ENCODE measurements around the gene GNAQ.
"Not testable (repeated sequence)": the region's sequence is repeated elsewhere in the genome, so short reads cannot be mapped to it uniquely, and the experiment has no call there.

The GNAQ gene

GRCh38 chr9:77879437-77879943 lies 152.1 kb downstream of the GNAQ start:
- H2BK5ac ChIP-seq (ENCODE audit: low read depth, low read length, poor library complexity), result no peak overlapping the region
- H2BK12ac ChIP-seq (ENCODE audit: low read length), result no peak overlapping the region
- peaks cover 28 to 36% of the 10 kb centered on the region in 2 experiments for H3K4me1 ChIP-seq (ENCODE audit: control insufficient read depth in 1 of 2, insufficient read depth in 2 of 2, low read length in 2 of 2)
- no peak overlapping the region for H3K4me3 ChIP-seq (ENCODE audit: low read depth, low read length)
- peaks cover 29% of the 10 kb centered on the region for H3K79me1 ChIP-seq (ENCODE audit: low read length)
- H4K91ac ChIP-seq (ENCODE audit: low read depth, low read length), result no peak overlapping the region
- no peak overlapping the region for H3K23ac ChIP-seq (ENCODE audit: low read length)
- no peak overlapping the region for H2AFZ ChIP-seq (ENCODE audit: insufficient read depth, low read length, poor library complexity)
- no peaks in the 10 kb centered on the region for H3K9me3 ChIP-seq (ENCODE audit: insufficient read depth, low read depth, low read length)
- no peak overlapping the region for H4K8ac ChIP-seq (ENCODE audit: low read depth, low read length)
- peak overlapping the region; percentile 49 for H3K4me2 ChIP-seq (ENCODE audit: low read length)
- peak; percentile 70 to 80 for DNase-seq
- no peak overlapping the region for H2BK120ac ChIP-seq (ENCODE audit: insufficient read depth, low read length, poor library complexity)
- no peaks in the 10 kb centered on the region for H3K36me3 ChIP-seq (ENCODE audit: control insufficient read depth in 1 of 2, insufficient read depth in 2 of 2, low read length in 2 of 2)
- H3K27ac ChIP-seq (ENCODE audit: low read depth, low read length), result peak overlapping the region; percentile 95
- H3K27me3 ChIP-seq (ENCODE audit: insufficient read depth, low read length), result no peaks in the 10 kb centered on the region
- H2AK5ac ChIP-seq (ENCODE audit: low read length), result no peak overlapping the region
- H3K14ac ChIP-seq (ENCODE audit: low read length), result no peak overlapping the region
- H4K12ac ChIP-seq (ENCODE audit: low read depth, low read length), result no peak overlapping the region
- no peak overlapping the region for H3K9ac ChIP-seq (ENCODE audit: low read length)
- H3K4ac ChIP-seq (ENCODE audit: low read depth, low read length), result no peak overlapping the region
- no CpG with 5 or more reads among the region's 8 CpGs for WGBS (ENCODE audit: extremely low coverage, insufficient coverage, insufficient read length)
- H3K18ac ChIP-seq (ENCODE audit: low read length), result no peak overlapping the region
- H3K79me2 ChIP-seq (ENCODE audit: control insufficient read depth, insufficient read depth, low read length, poor library complexity), result peaks cover 2% of the 10 kb centered on the region

GRCh38 chr9:77878793-77879192 lies 152.8 kb downstream of the GNAQ start:
- Histone ChIP-seq H3K4me1 (ENCODE audit: control insufficient read depth in 1 of 2, insufficient read depth in 2 of 2, low read length in 2 of 2) (peaks cover 26 to 36% of the 10 kb centered on the region in 2 experiments), H3K79me1 (ENCODE audit: low read length) (peaks cover 25% of the 10 kb centered on the region), H3K27ac (ENCODE audit: low read depth, low read length) (peak overlapping the region; percentile 95), H2BK5ac (ENCODE audit: low read depth, low read length, poor library complexity) (peak overlapping the region; percentile 84), H3K18ac (ENCODE audit: low read length) (peak overlapping the region; percentile 78), H4K91ac (ENCODE audit: low read depth, low read length) (peak overlapping the region; percentile 61), H3K14ac (ENCODE audit: low read length) (peak overlapping the region; percentile 84), H2BK120ac (ENCODE audit: insufficient read depth, low read length, poor library complexity) (peak overlapping the region; percentile 55), H4K8ac (ENCODE audit: low read depth, low read length) (peak overlapping the region; percentile 63), H3K4ac (ENCODE audit: low read depth, low read length) (peak overlapping the region; percentile 51), H2BK12ac (ENCODE audit: low read length) (peak overlapping the region; percentile 88)
- not testable (repeated sequence) for H4K12ac ChIP-seq (ENCODE audit: low read depth, low read length); H3K4me2 ChIP-seq (ENCODE audit: low read length); DNase-seq; H3K9me3 ChIP-seq (ENCODE audit: insufficient read depth, low read depth, low read length); H3K23ac ChIP-seq (ENCODE audit: low read length); H3K27me3 ChIP-seq (ENCODE audit: insufficient read depth, low read length); H3K9ac ChIP-seq (ENCODE audit: low read length); H3K79me2 ChIP-seq (ENCODE audit: control insufficient read depth, insufficient read depth, low read length, poor library complexity); H3K36me3 ChIP-seq (ENCODE audit: control insufficient read depth in 1 of 2, insufficient read depth in 2 of 2, low read length in 2 of 2); H2AFZ ChIP-seq (ENCODE audit: insufficient read depth, low read length, poor library complexity); H2AK5ac ChIP-seq (ENCODE audit: low read length); H3K4me3 ChIP-seq (ENCODE audit: low read depth, low read length)
- no CpG with 5 or more reads among the region's 5 CpGs for WGBS (ENCODE audit: extremely low coverage, insufficient coverage, insufficient read length)

- Histone ChIP-seq H2BK12ac (ENCODE audit: low read length) (peak overlapping the region; percentile 36), H2BK5ac (ENCODE audit: low read depth, low read length, poor library complexity) (no peak overlapping the region), H2BK120ac (ENCODE audit: insufficient read depth, low read length, poor library complexity) (peak overlapping the region; percentile 31), H3K27me3 (ENCODE audit: insufficient read depth, low read length) (no peaks in the 10 kb centered on the region), H4K8ac (ENCODE audit: low read depth, low read length) (no peak overlapping the region), H3K14ac (ENCODE audit: low read length) (no peak overlapping the region), H4K12ac (ENCODE audit: low read depth, low read length) (no peak overlapping the region), H4K91ac (ENCODE audit: low read depth, low read length) (no peak overlapping the region), H3K4me2 (ENCODE audit: low read length) (no peak overlapping the region), H3K4ac (ENCODE audit: low read depth, low read length) (no peak overlapping the region), H2AK5ac (ENCODE audit: low read length) (no peak overlapping the region), H3K36me3 (ENCODE audit: control insufficient read depth in 1 of 2, insufficient read depth in 2 of 2, low read length in 2 of 2) (no peaks in the 10 kb centered on the region), H2AFZ (ENCODE audit: insufficient read depth, low read length, poor library complexity) (no peak overlapping the region), H3K23ac (ENCODE audit: low read length) (no peak overlapping the region), H3K9me3 (ENCODE audit: insufficient read depth, low read depth, low read length) (no peaks in the 10 kb centered on the region), H3K79me2 (ENCODE audit: control insufficient read depth, insufficient read depth, low read length, poor library complexity) (peaks cover 2% of the 10 kb centered on the region), H3K79me1 (ENCODE audit: low read length) (peaks cover 21% of the 10 kb centered on the region), H3K18ac (ENCODE audit: low read length) (no peak overlapping the region), H3K27ac (ENCODE audit: low read depth, low read length) (peak overlapping the region; percentile 38), H3K4me3 (ENCODE audit: low read depth, low read length) (no peak overlapping the region), H3K4me1 (ENCODE audit: control insufficient read depth in 1 of 2, insufficient read depth in 2 of 2, low read length in 2 of 2) (peaks cover 25 to 30% of the 10 kb centered on the region in 2 experiments), H3K9ac (ENCODE audit: low read length) (no peak overlapping the region)
- no peak for DNase-seq
- no CpG with 5 or more reads among the region's 1 CpG for WGBS (ENCODE audit: extremely low coverage, insufficient coverage, insufficient read length)
These were observed 153.6 kb downstream of the GNAQ start for GRCh38 chr9:77877976-77878375.

GRCh38 chr9:77876590-77876989 lies 155.0 kb downstream of the GNAQ start:
- Histone ChIP-seq H3K36me3 (ENCODE audit: control insufficient read depth in 1 of 2, insufficient read depth in 2 of 2, low read length in 2 of 2) (no peaks in the 10 kb centered on the region), H3K9me3 (ENCODE audit: insufficient read depth, low read depth, low read length) (no peaks in the 10 kb centered on the region), H3K14ac (ENCODE audit: low read length) (no peak overlapping the region), H3K4me2 (ENCODE audit: low read length) (no peak overlapping the region), H4K91ac (ENCODE audit: low read depth, low read length) (no peak overlapping the region), H3K9ac (ENCODE audit: low read length) (no peak overlapping the region), H4K8ac (ENCODE audit: low read depth, low read length) (no peak overlapping the region), H3K27ac (ENCODE audit: low read depth, low read length) (peak overlapping the region; percentile 74), H3K18ac (ENCODE audit: low read length) (no peak overlapping the region), H2BK120ac (ENCODE audit: insufficient read depth, low read length, poor library complexity) (no peak overlapping the region), H2BK5ac (ENCODE audit: low read depth, low read length, poor library complexity) (no peak overlapping the region), H3K4me1 (ENCODE audit: control insufficient read depth in 1 of 2, insufficient read depth in 2 of 2, low read length in 2 of 2) (peaks cover 22 to 27% of the 10 kb centered on the region in 2 experiments), H3K4ac (ENCODE audit: low read depth, low read length) (no peak overlapping the region), H3K4me3 (ENCODE audit: low read depth, low read length) (no peak overlapping the region), H3K27me3 (ENCODE audit: insufficient read depth, low read length) (no peaks in the 10 kb centered on the region), H3K79me1 (ENCODE audit: low read length) (peaks cover 17% of the 10 kb centered on the region), H3K79me2 (ENCODE audit: control insufficient read depth, insufficient read depth, low read length, poor library complexity) (peaks cover 2% of the 10 kb centered on the region), H4K12ac (ENCODE audit: low read depth, low read length) (no peak overlapping the region), H2AFZ (ENCODE audit: insufficient read depth, low read length, poor library complexity) (no peak overlapping the region), H2AK5ac (ENCODE audit: low read length) (no peak overlapping the region), H2BK12ac (ENCODE audit: low read length) (no peak overlapping the region), H3K23ac (ENCODE audit: low read length) (no peak overlapping the region)
- no CpG with 5 or more reads among the region's 3 CpGs for WGBS (ENCODE audit: extremely low coverage, insufficient coverage, insufficient read length)
- DNase-seq, result no peak
